Activated T-cell treated with anti-CD3 and anti-CD28 coated beads, Interleukin-2, amount 50 U/mL, for 4 hours (primary cell): ENCODE measurements around the gene MARVELD1. TPM values are rescaled to one million over a fixed set of nuclear protein-coding genes. Genes with fewer than 3 reads are reported as not detected.
"Not testable (repeated sequence)": the region's sequence is repeated elsewhere in the genome, so short reads cannot be mapped to it uniquely, and the experiment has no call there.

Source experiments
- ATAC-seq, 2 donors: fragments of 200-7000 bp; cut with Tn5 transposase; one replicate each; pipeline ENCODE4 v1.10.0; 2021
- DNase-seq: peaks from one replicate; pipeline ENCODE4 v3.0.0-alpha.2; 2020
- H3K27me3 Mint-ChIP-seq: one replicate; pipeline ENCODE4 v1.8.0; 2021; ENCODE audit warnings: low read depth, mixed read lengths
- H3K36me3 Mint-ChIP-seq: one replicate; pipeline ENCODE4 v1.8.0; 2022; ENCODE audit warnings: mixed read lengths; ENCODE audit not compliant: insufficient read depth
- H3K4me1 Mint-ChIP-seq: one replicate; pipeline ENCODE4 v1.8.0; 2021; ENCODE audit warnings: low read depth, mixed read lengths
- H3K4me3 Mint-ChIP-seq: one replicate; pipeline ENCODE4 v1.8.0; 2021; ENCODE audit warnings: mild to moderate bottlenecking, moderate library complexity, mixed read lengths
- H3K9me3 Mint-ChIP-seq: one replicate; pipeline ENCODE4 v1.8.0; 2021; ENCODE audit warnings: mixed read lengths
- total RNA-seq, 3 donors: library from RNA; stranded (reverse); gene quantifications; one replicate each; pipeline ENCODE4 v1.2.1, GENCODE V29; 2021

The MARVELD1 gene
- total RNA-seq, 3 donors from 2014 or later: 1.6 to 2.5 (median 1.7) TPM

DNA sequence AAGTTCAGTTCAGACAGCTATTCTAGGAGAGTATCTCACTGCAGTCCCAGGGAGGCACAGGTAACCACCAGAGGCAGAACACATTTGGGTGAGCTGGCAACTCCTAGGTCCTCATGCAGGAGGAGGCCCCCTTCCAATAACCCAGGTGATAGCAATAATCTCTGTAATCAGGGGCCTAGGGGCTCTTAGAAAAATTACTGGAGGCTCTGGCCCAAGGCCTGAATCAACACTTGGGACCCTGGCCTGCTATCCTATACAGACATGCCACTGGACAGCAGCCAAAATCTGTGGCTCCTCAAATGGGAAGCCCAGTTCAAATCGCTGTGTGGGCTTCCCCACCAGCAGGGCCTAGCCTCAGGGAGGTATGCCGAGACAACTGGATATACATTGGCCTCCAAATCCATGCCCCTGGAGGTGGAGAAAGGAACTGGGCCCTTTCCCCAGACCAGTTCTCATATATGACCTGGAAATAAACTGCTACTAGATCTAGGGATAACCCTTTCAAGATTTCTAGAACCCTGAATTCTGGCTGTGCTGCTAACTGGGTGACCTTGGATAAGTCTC is 28.1 kb upstream of the MARVELD1 start:
- DNase-seq: no peak
- Mint-ChIP-seq H3K9me3 (no peaks in the 10 kb centered on the region), H3K4me3 (no peak overlapping the region), H3K4me1 (peaks cover 9% of the 10 kb centered on the region), H3K36me3 (no peaks in the 10 kb centered on the region), H3K27me3 (no peaks in the 10 kb centered on the region)
- ATAC-seq: no peak

DNA sequence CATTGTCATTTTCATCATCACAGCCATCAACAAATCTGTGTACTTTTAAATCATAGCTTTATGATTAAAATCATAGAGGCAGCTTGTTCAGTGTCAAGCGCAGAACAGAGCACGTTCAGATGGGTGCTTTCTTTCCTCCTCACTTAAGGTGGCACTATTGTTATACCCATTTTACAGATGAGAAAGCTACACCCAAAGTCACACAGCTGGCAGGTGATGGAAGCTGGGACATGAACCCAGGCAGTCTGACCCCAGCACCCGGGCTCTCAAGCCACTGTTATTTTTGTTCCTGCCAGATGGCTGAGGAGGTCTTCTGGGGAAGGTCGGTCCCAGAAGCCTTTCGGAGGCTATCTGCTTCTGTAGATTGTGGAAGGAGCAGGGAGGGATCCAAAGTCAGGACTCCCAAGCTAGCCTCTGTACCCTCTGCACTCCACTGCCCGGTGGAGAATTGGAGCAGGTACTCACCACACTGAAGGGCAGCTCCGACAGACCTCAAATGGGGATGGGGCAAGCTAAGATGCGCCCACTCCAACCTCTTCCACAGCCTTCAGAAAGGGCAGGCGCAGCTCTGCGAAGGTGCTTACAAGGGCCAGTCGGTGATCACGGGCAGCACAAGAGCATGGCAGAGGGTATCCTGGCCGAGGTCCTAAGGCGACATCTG is 27.1 kb upstream of the MARVELD1 start:
- H3K4me1 Mint-ChIP-seq: peaks cover 9% of the 10 kb centered on the region
- ATAC-seq: peak in 1 of 2 donors; percentile 13
- no peaks in the 10 kb centered on the region for H3K9me3 Mint-ChIP-seq

DNA sequence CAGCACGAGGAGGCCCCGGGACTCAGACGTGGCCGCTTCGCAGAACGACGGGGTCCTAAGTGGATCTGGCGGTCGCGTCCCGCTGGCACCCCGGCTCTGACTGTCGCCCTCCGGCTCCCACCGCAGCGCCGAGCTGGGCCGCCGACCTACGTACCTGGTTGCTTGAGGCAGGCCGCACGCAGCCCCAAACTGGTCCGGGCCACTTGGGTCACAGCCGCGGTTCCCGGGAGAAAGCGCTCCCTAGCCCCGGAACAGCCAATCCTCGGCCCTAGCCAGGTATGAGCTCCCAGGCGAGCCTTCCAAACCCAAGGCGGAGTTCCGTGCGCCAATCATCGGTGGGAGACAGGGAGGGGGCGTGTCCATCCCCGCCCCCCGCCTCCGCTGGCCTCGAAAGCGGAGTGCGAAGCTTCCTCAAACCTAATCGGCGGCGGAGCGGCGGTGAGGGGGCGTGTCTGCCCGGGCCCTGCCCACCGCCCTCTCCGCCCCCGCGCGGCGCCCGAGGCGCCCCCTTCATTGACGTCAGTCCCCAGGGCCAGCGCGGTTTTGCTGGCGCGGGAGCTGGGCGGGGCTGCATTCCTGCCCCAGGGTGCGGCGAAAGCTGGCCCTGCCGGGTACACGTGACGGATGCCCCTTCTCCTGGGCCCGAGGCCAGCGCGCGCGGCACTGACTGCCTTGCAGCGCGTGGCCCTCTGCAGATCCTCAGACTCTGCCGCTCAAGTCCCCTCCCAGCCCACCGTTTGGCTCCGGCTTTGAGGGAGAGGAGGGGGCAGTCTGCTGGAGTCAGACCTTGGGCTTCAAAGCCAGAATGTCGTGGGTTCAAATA is 26.4 kb upstream of the MARVELD1 start, which contains the start of gene AVPI1:
TSS of gene AVPI1 (minus strand) at position 280 of the 823 bp plus-strand sequence. CDS start 7,336 bp downstream, outside the sequence.
- peaks cover 9% of the 10 kb centered on the region for H3K4me1 Mint-ChIP-seq
- ATAC-seq: peak; percentile 92 to 95
- peak within 1 kb of the TSS; percentile 80 for H3K4me3 Mint-ChIP-seq
- no peaks in the 10 kb centered on the region for H3K9me3 Mint-ChIP-seq
- peak; percentile 97 for DNase-seq
- H3K27me3 Mint-ChIP-seq: no peaks in the 10 kb centered on the region
- no peaks in the 10 kb centered on the region for H3K36me3 Mint-ChIP-seq

More for the DNA sequence above, 27.1 kb upstream of the MARVELD1 start:
- no peaks in the 10 kb centered on the region for H3K27me3 Mint-ChIP-seq
- no peak for DNase-seq
- peak overlapping the region; percentile 80 for H3K4me3 Mint-ChIP-seq
- H3K36me3 Mint-ChIP-seq: no peaks in the 10 kb centered on the region

DNA sequence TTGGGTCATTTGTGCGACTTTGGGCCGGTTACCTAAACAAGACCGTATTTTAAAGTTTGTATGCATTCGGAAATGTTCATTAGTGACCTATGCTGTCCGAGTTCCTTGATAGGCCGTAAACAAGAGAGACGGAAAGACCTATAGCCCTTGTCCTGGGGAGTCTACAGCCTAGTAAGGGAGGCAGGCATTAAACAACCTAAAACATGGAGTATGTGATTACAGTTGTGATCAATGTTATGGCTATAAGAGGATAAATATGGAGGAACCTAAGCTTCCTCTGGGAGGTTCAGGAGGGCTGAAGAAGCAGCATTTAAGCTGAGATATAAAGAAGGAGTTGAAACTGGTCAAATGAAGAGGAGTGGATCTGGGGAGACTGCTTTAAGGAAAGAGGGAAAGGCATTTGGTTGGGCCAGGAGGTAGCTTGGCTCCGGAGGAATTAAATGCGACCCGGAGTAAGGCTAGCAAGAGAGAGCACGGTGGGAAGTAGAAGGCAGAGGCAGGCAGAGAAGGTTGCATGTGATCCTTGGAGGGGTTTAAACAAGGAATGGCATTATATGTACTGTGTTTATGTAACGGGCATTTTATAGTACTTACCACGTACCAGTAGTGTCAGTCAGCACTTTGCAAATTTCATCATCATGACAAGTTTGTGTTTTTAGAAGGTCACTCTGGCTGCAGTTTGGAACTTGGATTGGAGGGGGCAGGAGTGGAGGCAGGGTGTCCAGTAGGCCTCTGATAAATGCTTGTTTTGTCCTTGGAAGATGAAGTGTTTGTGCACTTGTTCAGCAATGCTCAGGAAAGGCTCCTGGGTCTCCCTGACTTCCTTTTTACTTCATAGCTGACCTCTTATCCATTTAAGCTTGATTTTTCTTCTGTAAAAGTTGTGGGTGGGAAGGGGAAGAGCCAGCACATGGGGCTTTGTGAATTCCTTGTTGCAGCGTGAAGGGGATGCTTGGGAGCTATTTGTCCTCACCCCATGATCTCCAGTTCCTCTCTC is 25.4 kb upstream of the MARVELD1 start:
- Mint-ChIP-seq H3K4me1 (peaks cover 9% of the 10 kb centered on the region), H3K36me3 (no peaks in the 10 kb centered on the region), H3K9me3 (no peaks in the 10 kb centered on the region), H3K27me3 (no peaks in the 10 kb centered on the region), H3K4me3 (peak overlapping the region; percentile 80)
- DNase-seq (no peak), ATAC-seq (no peak)

DNA sequence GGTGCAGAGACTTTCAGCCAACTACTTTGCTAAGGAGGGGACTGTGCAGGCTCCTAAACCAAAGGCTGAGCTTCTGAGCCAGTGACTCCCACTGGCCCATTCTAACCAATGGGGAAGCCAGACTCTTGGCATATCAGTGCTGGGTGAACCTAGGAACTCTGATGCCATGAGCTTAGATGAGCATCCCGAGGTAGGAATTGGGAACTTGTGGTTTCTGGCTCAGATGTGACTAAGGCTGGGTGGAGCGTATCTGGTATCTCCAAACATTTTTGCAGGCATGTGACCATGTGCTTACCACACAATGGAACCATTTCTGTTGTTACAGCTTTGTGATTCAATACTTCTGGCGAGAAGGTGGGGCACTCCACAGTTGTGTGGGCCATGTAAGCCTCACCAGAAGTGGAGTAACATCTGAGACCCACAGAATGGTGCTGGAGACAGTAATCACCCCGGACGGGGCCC is 23.9 kb upstream of the MARVELD1 start:
- Mint-ChIP-seq H3K36me3 (no peaks in the 10 kb centered on the region), H3K4me1 (peaks cover 9% of the 10 kb centered on the region), H3K9me3 (no peaks in the 10 kb centered on the region), H3K27me3 (no peaks in the 10 kb centered on the region), H3K4me3 (no peak overlapping the region)
- DNase-seq (no peak), ATAC-seq (no peak)

DNA sequence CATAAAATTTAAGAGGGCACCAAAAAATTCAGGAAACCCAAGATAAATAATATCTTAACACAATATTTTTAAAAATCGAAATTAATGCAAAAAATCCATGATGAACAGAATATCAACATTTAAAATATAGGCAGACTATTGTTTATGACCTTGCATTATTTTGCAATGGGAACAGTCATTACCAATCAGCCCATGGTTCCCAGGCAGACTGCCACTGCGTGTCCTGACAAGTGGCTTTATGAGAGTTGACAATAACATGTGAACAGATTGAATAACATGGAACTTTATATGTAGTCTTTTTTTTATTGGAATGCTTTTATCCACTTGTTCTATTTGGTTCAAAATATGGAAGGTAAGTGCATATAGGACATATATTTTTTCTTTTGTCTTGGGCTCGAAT is 23.4 kb upstream of the MARVELD1 start:
- Mint-ChIP-seq H3K27me3 (no peaks in the 10 kb centered on the region), H3K9me3 (no peaks in the 10 kb centered on the region), H3K36me3 (no peaks in the 10 kb centered on the region), H3K4me3 (no peak overlapping the region), H3K4me1 (peaks cover 9% of the 10 kb centered on the region)
- DNase-seq: no peak
- no peak for ATAC-seq

DNA sequence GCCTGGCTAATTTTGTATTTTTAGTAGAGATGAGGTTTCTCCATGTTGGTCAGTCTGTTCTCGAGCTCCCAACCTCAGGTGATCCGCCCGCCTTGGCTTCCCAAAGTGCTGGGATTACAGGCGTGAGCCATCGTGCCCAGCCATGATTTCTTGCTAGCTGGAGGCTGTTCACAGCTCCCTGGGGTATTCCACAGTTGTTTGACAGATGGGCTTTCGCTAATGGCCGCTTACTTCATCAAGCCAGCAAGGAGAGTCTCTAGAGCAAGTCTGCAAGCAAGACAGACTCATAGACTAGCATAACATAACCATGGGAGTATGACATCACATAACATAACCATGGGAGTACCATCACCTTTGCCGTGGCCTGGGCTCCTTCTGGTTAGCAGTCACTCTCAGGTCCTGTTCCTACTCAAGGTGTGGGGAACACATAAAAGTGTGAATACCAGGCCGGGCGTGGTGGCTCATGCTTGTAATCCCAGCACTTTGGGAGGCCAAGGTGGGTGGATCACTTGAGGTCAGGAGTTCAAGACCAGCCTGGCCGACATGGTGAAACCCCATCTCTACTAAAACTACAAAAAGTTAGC is 15.4 kb upstream of the MARVELD1 start:
- not testable (repeated sequence) for ATAC-seq, H3K27me3 Mint-ChIP-seq, H3K4me1 Mint-ChIP-seq, DNase-seq, H3K9me3 Mint-ChIP-seq, H3K36me3 Mint-ChIP-seq, H3K4me3 Mint-ChIP-seq

DNA sequence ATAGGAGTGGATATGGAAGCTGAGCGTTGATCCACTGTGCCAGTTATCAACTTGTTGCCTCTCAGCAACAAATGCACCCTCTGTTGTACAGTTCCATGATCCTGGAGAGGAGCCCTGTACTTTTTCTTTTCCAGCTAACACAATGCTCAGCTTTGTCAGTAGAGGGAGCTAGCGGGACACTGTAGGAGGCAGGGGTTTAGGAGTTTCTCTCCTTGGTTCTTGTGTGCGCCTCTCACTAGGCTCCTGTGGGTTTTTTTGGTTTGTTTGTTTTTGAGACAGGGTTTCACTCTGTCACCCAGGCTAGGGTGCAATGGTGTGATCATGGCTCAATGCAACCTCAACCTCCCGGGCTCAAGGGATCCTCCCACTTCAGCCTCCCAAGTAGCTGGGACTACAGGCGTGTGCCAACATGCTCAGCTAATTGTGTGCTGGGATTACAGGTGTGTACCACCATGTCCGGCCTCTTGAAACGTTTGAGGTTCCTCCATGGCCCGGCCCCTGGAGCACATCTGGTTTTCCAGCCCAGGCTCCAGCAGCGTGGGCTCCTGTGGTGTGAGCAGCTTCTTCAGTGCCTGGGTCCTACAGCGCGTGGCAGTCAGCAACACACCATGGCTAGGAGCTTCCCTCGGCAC is 12.0 kb upstream of the MARVELD1 start:
- no peak overlapping the region for H3K4me3 Mint-ChIP-seq
- peak; percentile 26 for DNase-seq
- no peaks in the 10 kb centered on the region for H3K4me1 Mint-ChIP-seq
- no peaks in the 10 kb centered on the region for H3K36me3 Mint-ChIP-seq
- ATAC-seq: peak; percentile 91 to 97
- peaks cover 5% of the 10 kb centered on the region for H3K27me3 Mint-ChIP-seq
- H3K9me3 Mint-ChIP-seq: no peaks in the 10 kb centered on the region

DNA sequence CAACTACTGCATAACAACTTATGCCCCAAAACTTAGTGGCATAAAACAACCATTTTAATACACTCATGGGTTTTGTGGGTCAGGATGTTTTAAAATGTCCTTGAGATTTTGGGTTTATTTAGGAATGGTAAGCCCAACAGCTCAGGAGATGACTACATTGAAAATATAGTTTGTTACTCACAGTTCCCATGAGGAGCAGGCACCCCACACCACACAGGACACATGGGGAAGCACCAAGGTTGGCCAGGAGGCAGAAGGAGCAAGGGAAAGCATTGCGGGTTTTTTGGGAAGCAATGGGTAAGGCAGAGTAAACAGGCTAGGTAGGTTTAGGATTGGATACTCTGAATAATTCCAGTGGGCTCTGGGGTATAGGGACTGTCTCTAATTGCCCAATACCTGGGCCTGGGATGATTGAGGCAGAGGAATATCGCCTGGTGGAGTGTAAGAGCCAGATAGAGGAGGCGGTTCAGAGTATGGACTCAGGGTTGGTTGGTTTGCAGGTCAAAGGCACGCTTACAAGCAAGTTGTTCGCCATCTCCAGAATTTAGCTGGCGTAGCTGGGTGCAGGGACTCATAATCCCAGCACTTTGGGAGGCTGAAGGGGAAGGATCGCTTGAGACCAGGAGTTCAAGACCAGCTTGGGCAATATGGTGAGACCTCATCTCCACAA is 10.0 kb upstream of the MARVELD1 start:
- H3K4me1 Mint-ChIP-seq: no peaks in the 10 kb centered on the region
- H3K4me3 Mint-ChIP-seq: no peak overlapping the region
- DNase-seq (no peak), ATAC-seq (no peak)
- H3K9me3 Mint-ChIP-seq: no peaks in the 10 kb centered on the region
- peaks cover 7% of the 10 kb centered on the region for H3K27me3 Mint-ChIP-seq
- H3K36me3 Mint-ChIP-seq: no peaks in the 10 kb centered on the region

DNA sequence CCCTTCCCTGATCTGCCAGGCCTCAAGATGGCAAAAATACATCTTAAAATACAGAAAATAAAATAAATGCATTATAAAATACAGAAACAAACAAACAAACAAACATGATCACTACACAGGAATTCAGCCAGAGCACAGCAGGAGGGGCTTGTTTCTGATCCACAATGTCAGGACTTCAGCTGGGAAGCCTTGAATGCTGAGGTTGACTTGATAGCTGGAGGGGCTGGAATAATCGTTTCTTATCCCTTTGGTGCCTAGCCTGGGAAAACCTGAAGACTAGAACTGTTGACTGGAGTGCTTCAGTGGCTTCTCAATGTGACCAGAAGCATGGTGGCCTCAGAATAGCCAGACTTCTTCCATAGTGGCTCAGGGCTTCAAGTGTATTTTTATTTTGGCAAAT is 9.2 kb upstream of the MARVELD1 start:
- Mint-ChIP-seq H3K36me3 (no peaks in the 10 kb centered on the region), H3K4me3 (no peak overlapping the region), H3K9me3 (no peaks in the 10 kb centered on the region), H3K4me1 (no peaks in the 10 kb centered on the region), H3K27me3 (peaks cover 14% of the 10 kb centered on the region)
- no peak for DNase-seq
- no peak for ATAC-seq

DNA sequence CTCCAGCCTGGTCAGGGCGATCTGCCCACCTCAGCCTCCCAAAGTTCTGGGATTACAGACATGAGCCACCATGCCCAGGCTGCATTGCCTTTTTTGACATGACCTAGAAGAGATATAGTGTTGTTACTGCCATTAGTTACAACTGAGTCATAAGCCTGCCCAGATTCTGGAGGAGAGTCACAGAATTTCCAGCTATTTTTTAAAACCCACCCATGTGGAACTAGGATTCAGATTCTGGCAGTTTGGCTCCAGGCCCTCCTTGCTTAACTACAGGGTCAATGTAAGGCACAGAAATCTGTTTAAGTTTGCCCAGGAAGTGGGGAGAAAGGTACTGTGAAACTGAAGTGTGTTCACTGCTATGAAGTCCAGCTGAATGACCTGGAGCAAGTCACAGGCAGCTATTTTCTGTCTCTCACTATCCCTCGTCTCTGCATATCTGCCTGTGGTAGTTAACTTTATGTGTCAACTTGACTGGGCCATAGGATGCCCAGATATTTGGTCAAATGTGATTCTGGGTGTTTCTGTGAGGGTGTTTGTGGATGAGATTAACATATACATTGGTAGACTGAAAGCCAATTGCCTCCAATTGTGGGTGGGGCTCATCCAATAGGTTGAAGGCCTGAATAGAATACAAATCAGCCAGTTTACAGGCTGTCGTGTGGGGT is 8.4 kb upstream of the MARVELD1 start:
- Mint-ChIP-seq H3K4me1 (no peaks in the 10 kb centered on the region), H3K27me3 (peaks cover 19% of the 10 kb centered on the region), H3K36me3 (no peaks in the 10 kb centered on the region), H3K4me3 (no peak overlapping the region), H3K9me3 (no peaks in the 10 kb centered on the region)
- ATAC-seq (no peak), DNase-seq (no peak)

DNA sequence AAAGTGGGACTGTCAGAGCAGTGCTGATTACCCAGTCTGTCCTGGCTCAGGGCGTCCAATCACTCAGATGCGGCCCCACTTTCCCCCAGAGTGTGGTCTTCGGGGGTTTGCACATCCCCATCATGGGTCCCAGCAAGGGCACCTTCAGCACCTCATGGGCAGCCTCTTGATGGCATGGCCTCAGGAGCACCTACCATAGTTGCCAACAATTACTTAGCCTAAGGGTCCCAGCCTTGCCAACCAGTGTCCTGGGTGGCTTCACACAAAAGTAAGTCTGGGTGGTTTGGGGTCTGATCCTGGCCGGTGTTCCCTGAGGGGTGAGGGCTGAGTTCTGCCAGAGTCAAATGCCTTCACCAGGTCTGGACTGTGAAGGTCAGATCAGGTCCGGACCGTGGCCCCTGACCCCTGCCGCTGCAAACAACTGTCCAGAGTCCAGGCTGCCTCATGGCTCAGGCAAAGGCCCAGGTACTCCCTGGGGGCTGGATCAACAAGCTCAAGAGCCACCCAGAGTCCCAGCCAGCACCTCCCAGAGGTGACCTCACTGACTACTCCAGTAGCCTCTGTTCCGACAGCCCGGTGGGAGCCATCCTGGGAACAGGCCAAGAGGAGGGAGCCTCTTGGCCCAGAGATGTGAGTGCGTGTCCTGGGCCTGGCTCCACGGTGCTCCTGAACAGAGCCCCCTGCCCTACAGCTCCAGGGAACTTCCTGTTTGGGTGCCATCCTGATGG is 6.2 kb upstream of the MARVELD1 start:
- Mint-ChIP-seq H3K4me1 (peaks cover 3% of the 10 kb centered on the region), H3K9me3 (no peaks in the 10 kb centered on the region), H3K27me3 (peaks cover 25% of the 10 kb centered on the region), H3K4me3 (no peak overlapping the region), H3K36me3 (no peaks in the 10 kb centered on the region)
- DNase-seq (no peak), ATAC-seq (no peak)
